Neural cell (in vitro differentiated cells): ENCODE results near the gene CFAP92.

Experiments used
- CTCF ChIP-seq: fragments of 450-650 bp; IDR thresholded peaks from 2 replicates; pipeline ENCODE4 v1.5.1; 2014; ENCODE audit warnings: antibody characterized with exemption, mild to moderate bottlenecking, moderate library complexity; ENCODE audit not compliant: poor library complexity, severe bottlenecking
- EP300 ChIP-seq: fragments of 450-650 bp; conservative IDR thresholded peaks from 2 replicates; pipeline ENCODE4 v1.6.1; 2014; ENCODE audit warnings: antibody characterized with exemption, mild to moderate bottlenecking, moderate library complexity; ENCODE audit not compliant: poor library complexity, severe bottlenecking
- EZH2 ChIP-seq: fragments of 200-600, 300-800 bp; shearing (Covaris generic), sonication (generic); IDR thresholded peaks from 2 replicates; pipeline ENCODE4 v1.6.1; 2014; ENCODE audit warnings: antibody characterized with exemption, low read length, borderline replicate concordance, mild to moderate bottlenecking; ENCODE audit not compliant: insufficient read depth, poor library complexity, severe bottlenecking
- RAD21 ChIP-seq: fragments of 450-650 bp; conservative IDR thresholded peaks from 2 replicates; pipeline ENCODE4 v1.6.1; 2014; ENCODE audit warnings: antibody characterized with exemption, mild to moderate bottlenecking, moderate library complexity
- REST ChIP-seq: IDR thresholded peaks from 2 replicates; pipeline ENCODE4 v1.6.1; 2012; ENCODE audit warnings: borderline replicate concordance
- TAF1 ChIP-seq: IDR thresholded peaks from 2 replicates; pipeline ENCODE4 v1.6.1; 2012; ENCODE audit warnings: low read depth

- TF ChIP-seq CTCF (no peak), TAF1 (no peak), REST (no peak), EP300 (no peak), RAD21 (no peak), EZH2 (no peak)
Measured at GRCh38 chr3:128949158-128949557, 44.7 kb downstream of the CFAP92 start.
